MM.1S (cell line): Measurements from ENCODE around the gene TMC3.

Source experiments
- DNase-seq: peaks from one replicate; pipeline ENCODE4 v3.0.0-alpha.2; 2015
- H2AFZ ChIP-seq: fragments of 300-600 bp; sonication (generic); 2 replicates; pipeline ENCODE4 v1.6.0; 2016; ENCODE audit warnings: antibody characterized with exemption, low read length
- H3F3A ChIP-seq: fragments of 300-600 bp; sonication (generic); 2 replicates; pipeline ENCODE4 v1.6.1; 2016; ENCODE audit warnings: mild to moderate bottlenecking, antibody characterized with exemption, low read length, moderate library complexity, mixed read lengths; ENCODE audit not compliant: insufficient read depth
- H3K27ac ChIP-seq: fragments of 300-600 bp; sonication (generic); 2 replicates; pipeline ENCODE4 v1.5.1; 2016; ENCODE audit warnings: mild to moderate bottlenecking, low read length
- H3K27me3 ChIP-seq: fragments of 300-600 bp; sonication (generic); replicated peaks from 2 replicates; pipeline ENCODE4 v1.6.0; 2016; ENCODE audit warnings: low read length; ENCODE audit not compliant: insufficient read depth
- H3K36me3 ChIP-seq: fragments of 300-600 bp; sonication (generic); replicated peaks from 2 replicates; pipeline ENCODE4 v1.6.1; 2016; ENCODE audit warnings: mild to moderate bottlenecking, low read length, mixed read lengths; ENCODE audit not compliant: insufficient read depth
- H3K4me1 ChIP-seq: fragments of 300-600 bp; sonication (generic); 2 replicates; pipeline ENCODE4 v1.6.1; 2016; ENCODE audit warnings: low read length, mixed read lengths
- H3K4me2 ChIP-seq: fragments of 300-600 bp; sonication (generic); 2 replicates; pipeline ENCODE4 v1.6.0; 2016; ENCODE audit warnings: low read depth, low read length
- H3K4me3 ChIP-seq: fragments of 300-600 bp; sonication (generic); 2 replicates; pipeline ENCODE4 v1.5.1; 2016; ENCODE audit warnings: low read length, mixed read lengths
- H3K79me2 ChIP-seq: fragments of 300-600 bp; sonication (generic); 2 replicates; pipeline ENCODE4 v1.6.1; 2016; ENCODE audit warnings: mixed run types, low read length, mixed read lengths
- H3K9ac ChIP-seq: fragments of 300-600 bp; sonication (generic); 2 replicates; pipeline ENCODE4 v1.6.1; 2016; ENCODE audit warnings: low read length, mixed read lengths
- H3K9me2 ChIP-seq: fragments of 300-600 bp; sonication (generic); replicated peaks from 2 replicates; pipeline ENCODE4 v1.6.1; 2016; ENCODE audit warnings: mild to moderate bottlenecking, low read length, mixed read lengths; ENCODE audit not compliant: insufficient read depth
- H3K9me3 ChIP-seq: fragments of 300-600 bp; sonication (generic); replicated peaks from 2 replicates; pipeline ENCODE4 v1.6.1; 2016; ENCODE audit warnings: mild to moderate bottlenecking, low read length, mixed read lengths; ENCODE audit not compliant: insufficient read depth
- H4K20me1 ChIP-seq: fragments of 300-600 bp; sonication (generic); 2 replicates; pipeline ENCODE4 v1.6.1; 2016; ENCODE audit warnings: mild to moderate bottlenecking, low read length, moderate library complexity, mixed read lengths; ENCODE audit not compliant: insufficient read depth
- EZH2 ChIP-seq: fragments of 300-600 bp; sonication (generic); optimal IDR thresholded peaks from 2 replicates; pipeline ENCODE3; 2017; ENCODE audit warnings: low read depth, mild to moderate bottlenecking, antibody characterized with exemption, low read length, mixed read lengths
- EZH2phosphoT487 ChIP-seq: fragments of 300-600 bp; sonication (generic); IDR thresholded peaks from 2 replicates; pipeline ENCODE4 v1.6.1; 2018; ENCODE audit warnings: antibody characterized with exemption, low read length
- TF ChIP-seq, protein P1 (sequence below): fragments of 300-600 bp; sonication (generic); IDR thresholded peaks from 2 replicates; pipeline ENCODE4 v1.5.1; 2016; ENCODE audit warnings: antibody characterized with exemption, low read length, mixed read lengths

The TMC3 gene

GRCh38 chr15:81292523-81293001, 81.5 kb downstream of the TMC3 start:
- peaks cover 60% of the 10 kb centered on the region for H3K4me1 ChIP-seq
- no peak for DNase-seq

DNA sequence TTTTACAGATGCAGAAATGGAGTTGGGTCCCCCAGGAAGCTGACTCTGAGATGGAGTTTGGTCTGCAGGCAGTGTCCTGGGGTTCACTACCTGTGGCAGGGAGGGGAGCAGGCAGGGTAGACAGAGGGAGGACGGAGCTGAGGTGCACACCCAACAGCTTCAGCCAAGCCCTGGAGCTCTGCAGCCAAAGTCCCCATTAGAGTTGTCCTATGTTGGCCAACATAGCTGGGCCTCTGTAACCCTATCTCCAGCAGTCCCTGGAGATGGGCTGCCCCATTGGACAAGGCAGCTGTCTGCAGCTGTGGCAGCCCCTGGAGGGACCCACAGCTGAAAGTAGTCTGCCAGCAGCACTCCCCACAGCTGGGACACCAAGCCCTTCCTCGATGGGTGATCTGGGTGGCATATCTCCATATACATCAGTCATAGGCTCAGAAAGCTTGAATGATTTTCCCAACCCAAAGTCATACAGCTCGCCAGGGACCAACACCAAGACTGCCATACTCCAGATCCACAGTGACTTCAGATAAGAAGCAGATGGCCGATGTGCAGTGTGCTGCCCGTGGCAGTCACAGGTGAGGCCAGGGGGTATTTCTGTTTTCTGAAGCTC, 82.0 kb downstream of the TMC3 start:
- TF ChIP-seq, protein P1, sequence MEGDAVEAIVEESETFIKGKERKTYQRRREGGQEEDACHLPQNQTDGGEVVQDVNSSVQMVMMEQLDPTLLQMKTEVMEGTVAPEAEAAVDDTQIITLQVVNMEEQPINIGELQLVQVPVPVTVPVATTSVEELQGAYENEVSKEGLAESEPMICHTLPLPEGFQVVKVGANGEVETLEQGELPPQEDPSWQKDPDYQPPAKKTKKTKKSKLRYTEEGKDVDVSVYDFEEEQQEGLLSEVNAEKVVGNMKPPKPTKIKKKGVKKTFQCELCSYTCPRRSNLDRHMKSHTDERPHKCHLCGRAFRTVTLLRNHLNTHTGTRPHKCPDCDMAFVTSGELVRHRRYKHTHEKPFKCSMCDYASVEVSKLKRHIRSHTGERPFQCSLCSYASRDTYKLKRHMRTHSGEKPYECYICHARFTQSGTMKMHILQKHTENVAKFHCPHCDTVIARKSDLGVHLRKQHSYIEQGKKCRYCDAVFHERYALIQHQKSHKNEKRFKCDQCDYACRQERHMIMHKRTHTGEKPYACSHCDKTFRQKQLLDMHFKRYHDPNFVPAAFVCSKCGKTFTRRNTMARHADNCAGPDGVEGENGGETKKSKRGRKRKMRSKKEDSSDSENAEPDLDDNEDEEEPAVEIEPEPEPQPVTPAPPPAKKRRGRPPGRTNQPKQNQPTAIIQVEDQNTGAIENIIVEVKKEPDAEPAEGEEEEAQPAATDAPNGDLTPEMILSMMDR = no peak
- no peak for TF ChIP-seq EZH2phosphoT487
- no peak for TF ChIP-seq EZH2
- Histone ChIP-seq H3K36me3 (no peaks in the 10 kb centered on the region), H3K27me3 (no peaks in the 10 kb centered on the region), H3K4me3 (no peak overlapping the region), H3F3A (peaks cover 45% of the 10 kb centered on the region), H3K4me2 (no peak overlapping the region; the same call in 1 of the 2 replicates), H3K9ac (no peak overlapping the region), H3K9me3 (no peaks in the 10 kb centered on the region), H3K9me2 (no peaks in the 10 kb centered on the region), H3K27ac (no peak overlapping the region), H3K79me2 (peaks cover 12% of the 10 kb centered on the region), H4K20me1 (no peaks in the 10 kb centered on the region), H2AFZ (no peak overlapping the region), H3K4me1 (peaks cover 58% of the 10 kb centered on the region)
- no peak for DNase-seq

More at GRCh38 chr15:81292523-81293001, 81.5 kb downstream of the TMC3 start:
- no peak overlapping the region for H3K4me3 ChIP-seq
- H3K9ac ChIP-seq = peak overlapping the region; percentile 48; the same call in 1 of the 2 replicates
- H3K9me2 ChIP-seq = no peaks in the 10 kb centered on the region
- H3K79me2 ChIP-seq = peaks cover 18% of the 10 kb centered on the region
- peak overlapping the region; percentile 89 for H3K27ac ChIP-seq
- H3F3A ChIP-seq = peaks cover 51% of the 10 kb centered on the region
- H3K9me3 ChIP-seq = no peaks in the 10 kb centered on the region
- peak overlapping the region; percentile 84 for H3K4me2 ChIP-seq
- H4K20me1 ChIP-seq = no peaks in the 10 kb centered on the region
- no peaks in the 10 kb centered on the region for H3K27me3 ChIP-seq
- H2AFZ ChIP-seq = no peak overlapping the region
- TF ChIP-seq, protein P1 = no peak
- TF ChIP-seq EZH2 = no peak
- no peak for TF ChIP-seq EZH2phosphoT487
- no peaks in the 10 kb centered on the region for H3K36me3 ChIP-seq

DNA sequence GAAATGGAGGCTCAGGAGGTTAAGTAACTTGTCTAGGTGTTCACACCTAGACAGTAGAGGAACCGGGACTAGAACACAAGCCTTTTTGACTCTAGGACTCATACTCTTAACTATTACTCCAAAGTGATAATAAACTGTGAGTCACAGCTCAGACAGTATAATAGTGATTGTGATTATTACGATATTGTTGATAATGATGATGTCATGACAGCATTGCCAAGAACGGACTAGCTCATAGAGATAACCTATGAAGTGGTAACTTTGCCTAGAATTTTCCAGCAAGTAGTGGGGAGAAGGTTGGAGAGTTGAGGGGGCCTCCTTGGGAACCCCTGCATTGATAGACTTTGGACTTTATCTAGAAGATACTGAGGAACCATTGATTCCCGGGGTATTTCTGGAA, 84.1 kb downstream of the TMC3 start:
- TF ChIP-seq, protein P1 = no peak
- no peak overlapping the region for H2AFZ ChIP-seq
- H3K79me2 ChIP-seq = 0 out of 2 replicates have a peak, but pooled peaks cover under 1% of the 10 kb centered on the region
- H3K27me3 ChIP-seq = no peaks in the 10 kb centered on the region
- no peak for DNase-seq
- H3K9ac ChIP-seq = no peak overlapping the region
- H3K9me3 ChIP-seq = no peaks in the 10 kb centered on the region
- no peaks in the 10 kb centered on the region for H3K36me3 ChIP-seq
- no peaks in the 10 kb centered on the region for H4K20me1 ChIP-seq
- no peaks in the 10 kb centered on the region for H3K9me2 ChIP-seq
- H3F3A ChIP-seq = peaks cover 26% of the 10 kb centered on the region
- peaks cover 57% of the 10 kb centered on the region for H3K4me1 ChIP-seq
- no peak overlapping the region for H3K4me3 ChIP-seq
- no peak overlapping the region for H3K27ac ChIP-seq
- H3K4me2 ChIP-seq = no peak overlapping the region
